ENCODE data around the gene PRPF8. TPM values are rescaled to one million over a fixed set of nuclear protein-coding genes. Genes with fewer than 3 reads are reported as not detected.

PRPF8 gene
- total RNA-seq, 4 donors from 2014 or later, result 127 to 261 (median 195) TPM

DNA sequence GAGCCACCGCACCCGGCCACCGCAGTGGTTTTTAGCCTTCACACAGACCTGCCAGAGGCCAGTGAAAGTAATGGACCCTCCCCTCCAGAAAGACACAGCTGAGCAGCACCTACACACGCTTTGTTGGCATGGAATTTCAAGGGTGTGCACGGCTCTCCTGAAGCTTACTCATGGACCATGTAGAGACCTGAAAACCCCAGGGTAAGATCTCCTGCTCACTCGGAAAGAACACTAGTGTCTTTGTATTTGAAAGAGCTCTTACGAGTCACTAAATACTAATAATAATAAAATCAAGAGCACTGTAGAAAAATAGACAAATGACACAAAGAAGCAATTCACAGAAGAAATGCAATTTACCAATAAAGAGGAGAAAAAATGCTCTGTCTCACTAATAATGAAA is 76.0 kb downstream of the PRPF8 start:
- TF ChIP-seq POLR2A (IDR thresholded peaks at IDR 0.05), result no peak
- TF ChIP-seq, protein P1, sequence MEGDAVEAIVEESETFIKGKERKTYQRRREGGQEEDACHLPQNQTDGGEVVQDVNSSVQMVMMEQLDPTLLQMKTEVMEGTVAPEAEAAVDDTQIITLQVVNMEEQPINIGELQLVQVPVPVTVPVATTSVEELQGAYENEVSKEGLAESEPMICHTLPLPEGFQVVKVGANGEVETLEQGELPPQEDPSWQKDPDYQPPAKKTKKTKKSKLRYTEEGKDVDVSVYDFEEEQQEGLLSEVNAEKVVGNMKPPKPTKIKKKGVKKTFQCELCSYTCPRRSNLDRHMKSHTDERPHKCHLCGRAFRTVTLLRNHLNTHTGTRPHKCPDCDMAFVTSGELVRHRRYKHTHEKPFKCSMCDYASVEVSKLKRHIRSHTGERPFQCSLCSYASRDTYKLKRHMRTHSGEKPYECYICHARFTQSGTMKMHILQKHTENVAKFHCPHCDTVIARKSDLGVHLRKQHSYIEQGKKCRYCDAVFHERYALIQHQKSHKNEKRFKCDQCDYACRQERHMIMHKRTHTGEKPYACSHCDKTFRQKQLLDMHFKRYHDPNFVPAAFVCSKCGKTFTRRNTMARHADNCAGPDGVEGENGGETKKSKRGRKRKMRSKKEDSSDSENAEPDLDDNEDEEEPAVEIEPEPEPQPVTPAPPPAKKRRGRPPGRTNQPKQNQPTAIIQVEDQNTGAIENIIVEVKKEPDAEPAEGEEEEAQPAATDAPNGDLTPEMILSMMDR (IDR thresholded peaks at IDR 0.05 in 4 of 5, conservative IDR thresholded peaks at IDR 0.05 in 1 of 5), result no peak
- Histone ChIP-seq H3K4me1 (peaks cover 8 to 17% of the 10 kb centered on the region in 2 donors), H3K27ac (no peak overlapping the region), H3K4me3 (no peak overlapping the region), H3K27me3 (no peaks in the 10 kb centered on the region), H3K36me3 (peaks cover 0 to 12% of the 10 kb centered on the region in 2 donors), H3K9me3 (no peaks in the 10 kb centered on the region)
- intact Hi-C loops (cut with DNase I; ENCODE audit: low total_unique reads), result no loop called here
- in situ Hi-C loops (cut with MboI; ENCODE audit: low sequenced_read_pairs in 4 of 4), result no loop called here
- DNase-seq, result no peak
- ATAC-seq, result no peak

DNA sequence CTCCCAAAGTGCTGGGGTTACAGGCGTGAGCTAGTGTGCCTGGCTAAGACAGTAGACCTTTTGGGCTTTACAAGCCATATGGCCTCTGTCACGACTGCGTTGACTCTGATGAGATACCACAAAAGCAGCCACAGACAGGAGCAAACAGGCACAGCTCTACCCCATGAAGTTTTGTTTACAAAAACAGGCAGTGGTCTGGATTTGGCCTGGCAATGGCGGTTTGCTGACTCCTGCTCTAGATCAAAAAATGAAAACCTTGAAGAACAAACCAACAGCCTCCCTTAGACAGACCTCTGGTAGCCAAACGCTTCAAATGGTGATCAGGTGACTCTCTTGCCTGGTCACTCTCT is 76.7 kb downstream of the PRPF8 start:
- no peak overlapping the region for H3K4me3 ChIP-seq
- H3K27me3 ChIP-seq, result no peaks in the 10 kb centered on the region
- peaks cover 0 to 6% of the 10 kb centered on the region in 2 donors for H3K36me3 ChIP-seq
- DNase-seq (no peak), ATAC-seq (no peak)
- TF ChIP-seq, protein P1 (IDR thresholded peaks at IDR 0.05 in 4 of 5, conservative IDR thresholded peaks at IDR 0.05 in 1 of 5), result no peak
- TF ChIP-seq POLR2A (IDR thresholded peaks at IDR 0.05), result no peak
- peaks cover 8 to 17% of the 10 kb centered on the region in 2 donors for H3K4me1 ChIP-seq
- no peaks in the 10 kb centered on the region for H3K9me3 ChIP-seq
- peak overlapping the region in 3 of 4 donors; percentile 9 to 39 (median 14) for H3K27ac ChIP-seq
- intact Hi-C loops (cut with DNase I; ENCODE audit: low total_unique reads), result no loop called here
- in situ Hi-C loops (cut with MboI; ENCODE audit: low sequenced_read_pairs in 4 of 4), result no loop called here

DNA sequence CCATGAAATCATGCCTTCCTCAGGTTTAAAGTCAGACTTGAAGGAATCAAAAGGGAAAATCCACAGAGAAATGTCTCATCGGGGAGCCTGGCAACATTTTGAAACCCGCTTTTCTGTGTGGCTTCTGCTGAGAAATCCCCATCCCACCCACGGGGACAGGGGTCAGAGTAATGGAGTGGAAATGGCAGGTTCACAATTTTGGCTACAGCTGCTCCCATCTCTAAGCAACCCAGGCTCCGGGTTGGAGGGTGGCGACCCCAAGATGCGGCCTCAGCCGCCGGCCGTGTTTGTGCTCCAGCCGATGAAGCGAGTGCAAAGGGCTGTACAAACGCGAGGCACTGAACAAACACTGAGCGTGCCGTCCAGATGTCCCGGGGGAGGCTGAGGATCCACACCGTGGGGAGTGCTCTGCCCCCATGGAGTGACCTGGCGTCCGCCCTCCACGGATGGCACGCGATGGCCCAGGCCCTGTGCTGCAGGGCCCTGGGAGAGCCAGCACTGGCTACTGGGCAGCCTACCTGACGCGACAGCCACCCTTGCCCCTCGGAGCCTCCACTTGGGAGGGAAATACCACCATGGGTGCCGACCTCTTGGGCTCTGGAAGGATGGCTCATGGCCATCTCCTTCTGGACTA is 78.2 kb downstream of the PRPF8 start:
- H3K27ac ChIP-seq, result peak overlapping the region in 3 of 4 donors; percentile 66 to 77 (median 77)
- peaks cover 0 to 5% of the 10 kb centered on the region in 2 donors for H3K36me3 ChIP-seq
- H3K4me1 ChIP-seq, result peaks cover 8 to 17% of the 10 kb centered on the region in 2 donors
- TF ChIP-seq POLR2A (IDR thresholded peaks at IDR 0.05), result no peak
- DNase-seq, result no peak
- H3K4me3 ChIP-seq, result no peak overlapping the region
- no peaks in the 10 kb centered on the region for H3K27me3 ChIP-seq
- in situ Hi-C loops (cut with MboI; ENCODE audit: low sequenced_read_pairs in 4 of 4) (no loop called here), intact Hi-C loops (cut with DNase I; ENCODE audit: low total_unique reads) (no loop called here)
- ATAC-seq, result no peak
- H3K9me3 ChIP-seq, result no peaks in the 10 kb centered on the region

DNA sequence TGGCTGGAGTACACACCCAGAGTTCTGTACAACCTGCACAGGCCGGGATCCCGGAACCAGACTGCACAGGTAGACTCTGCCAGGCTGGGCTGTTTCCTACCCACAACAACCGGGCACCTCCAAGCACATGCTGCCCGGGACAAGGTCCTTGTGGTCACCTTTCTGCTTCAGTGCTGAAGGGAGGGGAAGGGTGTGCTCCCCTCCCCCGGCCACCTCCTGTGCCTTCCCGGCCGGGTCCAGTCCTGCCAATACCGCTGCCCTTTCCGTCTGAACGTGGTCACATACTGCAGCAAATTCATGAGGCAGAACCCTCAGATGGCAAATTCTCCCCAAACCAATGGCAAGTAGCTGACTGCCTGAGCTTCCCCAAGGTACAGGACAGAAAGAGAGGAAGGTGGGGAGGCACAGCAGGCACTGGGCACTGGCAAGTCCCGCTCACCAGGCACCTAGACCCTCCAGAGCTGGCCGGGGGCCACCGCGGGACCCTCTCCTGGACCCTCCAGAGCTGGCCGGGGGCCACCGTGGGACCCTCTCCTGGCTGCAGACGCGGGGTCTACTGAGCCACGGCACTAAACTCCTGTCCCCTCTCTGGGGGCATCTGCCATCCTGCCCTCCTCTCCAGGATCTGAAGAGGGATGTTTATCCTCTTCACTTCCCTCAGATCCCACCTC is 78.9 kb downstream of the PRPF8 start:
- H3K27ac ChIP-seq, result peak overlapping the region; percentile 22 to 77 (median 72)
- ATAC-seq (peak; percentile 37 to 43), DNase-seq (no peak)
- TF ChIP-seq, protein P1 (IDR thresholded peaks at IDR 0.05 in 4 of 5, conservative IDR thresholded peaks at IDR 0.05 in 1 of 5), result no peak
- no peak for TF ChIP-seq POLR2A (IDR thresholded peaks at IDR 0.05)
- intact Hi-C loops (cut with DNase I; ENCODE audit: low total_unique reads) (no loop called here), in situ Hi-C loops (cut with MboI; ENCODE audit: low sequenced_read_pairs in 4 of 4) (no loop called here)
- peaks cover 0 to 7% of the 10 kb centered on the region in 2 donors for H3K36me3 ChIP-seq
- no peaks in the 10 kb centered on the region for H3K9me3 ChIP-seq
- H3K27me3 ChIP-seq, result no peaks in the 10 kb centered on the region
- no peak overlapping the region for H3K4me3 ChIP-seq
- peaks cover 8 to 17% of the 10 kb centered on the region in 2 donors for H3K4me1 ChIP-seq

DNA sequence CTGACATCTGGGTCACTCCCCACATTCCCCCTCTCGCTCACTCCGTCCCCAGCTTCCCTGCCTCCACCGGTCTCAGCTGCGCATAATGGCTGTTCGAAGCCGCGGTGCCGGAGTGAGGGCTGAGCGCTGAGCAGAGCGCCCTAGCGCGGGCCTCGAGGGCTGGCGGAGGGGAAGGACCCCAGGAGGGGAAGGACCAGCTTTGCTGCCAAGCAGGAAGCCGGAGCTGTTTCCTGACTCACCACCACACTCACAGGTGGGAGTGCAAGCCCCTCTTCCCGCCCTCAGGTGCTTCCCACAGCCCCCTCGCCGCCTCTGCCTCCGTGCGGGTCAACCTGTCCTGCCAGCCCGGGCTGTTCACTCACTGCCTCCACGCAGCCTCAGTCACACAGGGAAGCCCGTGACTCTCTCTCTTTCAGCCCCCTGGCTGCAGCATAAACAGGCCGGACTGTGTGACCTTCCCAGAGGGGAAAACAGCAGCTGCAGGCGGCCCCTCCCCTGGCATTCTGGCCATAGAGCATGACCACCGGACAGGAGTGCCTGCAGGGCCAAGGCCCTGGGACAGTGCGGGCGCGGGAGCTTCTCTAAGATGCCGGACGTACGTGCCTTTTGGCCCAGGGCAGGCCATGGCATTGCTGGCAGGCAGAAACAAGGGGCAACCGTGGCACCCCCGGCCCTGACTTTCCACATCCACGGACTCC is 79.7 kb downstream of the PRPF8 start:
- TF ChIP-seq POLR2A (IDR thresholded peaks at IDR 0.05), result peak; percentile 35 to 42
- TF ChIP-seq, protein P1 (IDR thresholded peaks at IDR 0.05 in 4 of 5, conservative IDR thresholded peaks at IDR 0.05 in 1 of 5), result no peak
- DNase-seq (peak in 1 of 2 donors; percentile 47), ATAC-seq (peak; percentile 56 to 81)
- H3K27me3 ChIP-seq, result no peaks in the 10 kb centered on the region
- intact Hi-C loops (cut with DNase I; ENCODE audit: low total_unique reads) (no loop called here), in situ Hi-C loops (cut with MboI; ENCODE audit: low sequenced_read_pairs in 4 of 4) (no loop called here)
- no peaks in the 10 kb centered on the region for H3K9me3 ChIP-seq
- H3K4me1 ChIP-seq, result peaks cover 8 to 17% of the 10 kb centered on the region in 2 donors
- peak overlapping the region; percentile 22 to 77 (median 72) for H3K27ac ChIP-seq
- peak overlapping the region in 2 of 4 donors; percentile 15 to 17 for H3K4me3 ChIP-seq
- peaks cover 0 to 7% of the 10 kb centered on the region in 2 donors for H3K36me3 ChIP-seq

All from gastrocnemius medialis (tissue), 4 donors.